CD4-positive, alpha-beta T cell treated with Interleukin-2 at 100 ng/mL for 4 hours (primary cell): Measurements from ENCODE around the gene LZTS3.
A peak's percentile ranks its signal among the peaks of the same experiment; 100 is the strongest.
"Not testable (repeated sequence)": the region's sequence is repeated elsewhere in the genome, so short reads cannot be mapped to it uniquely, and the experiment has no call there.

ENCODE experiments used
- DNase-seq: peaks from one replicate; pipeline ENCODE4 v3.0.0-alpha.2; 2020; ENCODE audit warnings: low spot score

LZTS3 gene

DNA sequence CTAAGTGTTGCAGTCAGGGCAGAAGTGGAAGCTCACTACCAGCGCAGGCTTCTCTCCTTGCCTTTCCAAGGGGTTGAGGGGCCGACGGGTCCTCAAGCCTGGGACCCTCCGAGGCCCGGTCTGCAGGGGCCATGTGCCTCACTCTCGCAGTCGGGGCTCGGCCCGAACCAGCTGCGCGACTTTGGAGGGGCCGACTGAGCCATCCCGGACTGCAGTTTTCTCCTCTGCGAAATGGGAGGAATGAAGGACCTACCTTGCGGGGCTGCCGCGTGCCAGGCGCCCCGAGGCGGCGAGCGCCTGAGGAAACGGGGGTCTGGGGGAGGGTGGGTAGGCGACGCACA lies 5.6 kb downstream of the LZTS3 start:
- no peak for DNase-seq

GRCh38 chr20:3166913-3167342 lies 6.4 kb downstream of the LZTS3 start:
- no peak for DNase-seq

GRCh38 chr20:3166338-3166912 lies 6.9 kb downstream of the LZTS3 start:
- no peak for DNase-seq

DNA sequence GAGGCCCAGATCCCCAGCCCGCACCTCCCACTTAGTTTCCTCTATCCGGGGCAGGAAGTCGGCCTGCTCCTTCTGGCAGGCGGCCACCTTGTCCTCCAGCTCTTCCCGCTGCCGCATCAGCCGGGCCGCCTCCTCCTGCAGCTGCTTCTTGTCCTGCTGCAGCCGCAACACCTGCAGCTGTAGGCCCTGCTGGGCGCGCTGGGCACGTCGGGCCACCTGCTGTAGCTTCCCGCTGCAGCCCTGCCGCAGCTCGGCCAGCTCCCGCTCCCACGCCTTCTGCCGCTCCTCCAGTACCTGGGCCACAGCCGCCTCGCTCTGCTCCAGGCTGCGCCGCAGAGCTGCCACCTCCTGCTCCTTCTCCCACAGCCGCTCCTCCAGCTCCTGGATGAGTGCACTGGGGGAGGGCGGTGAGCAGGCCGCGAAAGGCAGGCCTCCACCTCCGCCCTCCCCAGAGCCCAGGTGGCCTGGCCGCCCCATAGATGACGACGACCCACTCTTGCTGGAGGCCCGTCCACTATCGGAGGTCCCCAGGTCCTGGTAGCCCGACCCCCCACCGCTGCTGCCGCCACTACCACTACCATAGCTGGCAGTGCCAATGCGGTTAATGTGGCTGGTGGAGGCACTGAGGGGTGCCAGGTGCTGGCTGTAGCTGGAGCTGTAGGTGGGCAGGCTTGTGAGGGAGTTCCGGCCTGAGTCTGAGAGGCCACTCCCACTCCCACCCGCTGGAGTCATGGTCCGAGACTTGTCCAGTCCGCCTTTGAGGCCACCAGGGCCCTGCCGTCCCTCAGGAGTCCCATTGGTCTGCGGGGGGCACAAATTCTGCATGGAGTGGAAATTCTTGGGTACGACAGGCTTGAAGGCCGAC lies 7.6 kb downstream of the LZTS3 start:
- DNase-seq = no peak

DNA sequence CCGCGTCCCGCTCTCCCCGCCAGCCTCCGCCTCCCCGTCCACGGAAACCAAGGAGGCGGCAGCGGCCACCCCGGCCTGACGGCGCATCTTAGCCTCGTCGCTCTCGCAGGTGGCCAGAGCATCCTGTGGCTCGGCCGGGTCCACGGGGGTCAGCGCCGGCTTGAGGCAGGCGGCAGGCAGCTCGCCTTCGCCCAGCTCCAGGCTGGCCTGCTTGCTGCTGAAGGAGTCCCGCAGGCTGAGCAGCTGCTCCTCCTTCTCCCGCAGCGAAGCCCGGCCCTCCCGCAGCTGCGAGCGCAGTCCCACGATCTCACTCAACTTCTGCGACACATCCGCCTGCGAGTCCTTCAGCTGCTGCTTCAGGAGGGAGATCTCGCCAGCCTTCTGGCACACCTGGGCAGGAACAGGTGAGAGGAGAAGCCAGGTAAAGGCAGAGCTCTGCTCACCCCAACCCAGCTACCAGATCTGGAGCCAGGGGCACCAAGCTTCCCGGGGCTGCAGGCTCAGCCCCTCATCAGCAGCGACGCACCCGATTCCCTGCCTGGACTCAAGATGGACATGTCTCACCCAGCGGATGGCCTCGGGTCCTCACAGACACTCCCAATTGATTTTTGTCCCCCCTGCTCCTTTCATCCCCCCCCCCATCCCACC lies 8.5 kb downstream of the LZTS3 start:
- DNase-seq = no peak

DNA sequence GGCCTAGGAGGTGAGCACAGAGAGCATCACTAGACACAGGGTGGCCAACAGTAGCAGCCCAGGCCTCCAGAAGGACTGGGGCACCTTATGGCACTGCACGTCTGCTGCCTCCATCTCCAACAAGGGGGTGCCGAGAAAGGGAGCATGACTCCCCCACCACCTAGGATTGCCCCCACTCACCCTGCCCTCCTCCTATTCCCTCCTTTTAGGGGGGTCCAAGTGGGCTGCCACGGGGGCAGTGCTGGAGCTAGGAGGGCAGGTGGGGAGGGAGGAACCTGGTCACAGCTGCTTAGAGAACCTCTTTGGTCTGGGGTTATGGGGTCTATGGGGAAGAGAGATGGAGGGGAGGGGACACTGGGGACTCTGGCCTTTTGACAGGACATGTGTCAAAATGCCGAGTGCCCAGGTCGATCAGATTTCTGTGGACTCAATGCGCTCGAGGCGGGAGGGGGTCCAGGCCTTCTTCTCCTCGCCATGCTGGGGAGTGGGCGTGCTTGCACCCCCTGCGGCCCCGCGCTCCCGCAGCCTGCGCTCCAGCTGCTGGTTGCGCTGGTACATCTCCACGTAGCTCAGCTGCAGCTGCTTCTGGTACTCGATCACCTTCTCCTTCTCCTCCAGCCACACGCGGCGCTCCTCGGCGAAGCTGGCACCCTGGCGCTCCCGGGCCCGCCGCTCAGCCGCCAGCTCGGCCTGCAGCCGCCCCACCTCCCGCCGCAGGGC lies 9.1 kb downstream of the LZTS3 start:
- DNase-seq = no peak

GRCh38 chr20:3163099-3164042 lies 10.0 kb downstream of the LZTS3 start:
- no peak for DNase-seq

DNA sequence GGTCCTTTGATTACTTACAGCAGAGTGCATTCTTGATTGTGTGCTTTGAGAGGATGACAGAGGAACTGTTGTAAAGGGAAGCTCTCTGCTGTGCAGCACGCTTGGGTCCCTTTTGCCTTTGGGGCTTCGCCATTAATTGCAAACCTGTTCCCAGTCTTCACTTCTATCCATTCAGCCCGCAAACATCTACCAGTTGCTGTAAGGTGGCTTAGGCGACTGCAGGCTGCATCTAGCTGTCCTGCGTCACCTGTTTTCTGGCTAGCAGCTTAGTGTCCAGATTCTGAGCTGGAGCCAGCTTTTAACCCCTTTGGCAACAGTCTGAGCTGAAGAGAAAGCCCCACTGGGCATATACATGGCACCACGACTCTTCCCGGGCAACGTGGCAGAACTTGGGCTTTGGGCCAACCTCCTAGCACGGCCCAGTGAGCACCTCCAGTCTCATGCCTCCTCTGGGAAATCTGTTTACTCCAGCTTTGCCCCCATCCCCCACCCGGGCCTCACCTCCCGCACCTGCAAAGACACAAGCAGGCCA lies 11.2 kb downstream of the LZTS3 start:
- DNase-seq = no peak

- DNase-seq = no peak
These were observed 11.9 kb downstream of the LZTS3 start for GRCh38 chr20:3161316-3162079.

DNA sequence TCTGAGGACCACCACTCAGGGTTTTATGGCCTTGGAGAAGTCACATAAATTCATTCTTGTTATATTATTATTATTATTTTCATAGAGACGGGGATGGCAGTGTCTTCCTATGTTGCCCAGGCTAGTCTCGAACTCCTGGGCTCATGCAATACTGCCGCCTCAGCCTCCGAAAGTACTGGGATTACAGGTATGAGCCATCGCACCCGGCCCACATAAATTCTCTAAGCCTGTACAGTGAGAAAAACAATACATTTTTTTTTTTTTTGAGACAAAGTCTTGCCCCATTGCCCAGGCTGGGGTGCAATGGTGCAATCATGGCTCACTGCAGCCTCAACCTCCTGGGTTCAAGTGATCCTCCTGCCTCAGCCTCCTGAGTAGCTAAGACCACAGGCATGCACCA lies 12.9 kb downstream of the LZTS3 start:
- no peak for DNase-seq

DNA sequence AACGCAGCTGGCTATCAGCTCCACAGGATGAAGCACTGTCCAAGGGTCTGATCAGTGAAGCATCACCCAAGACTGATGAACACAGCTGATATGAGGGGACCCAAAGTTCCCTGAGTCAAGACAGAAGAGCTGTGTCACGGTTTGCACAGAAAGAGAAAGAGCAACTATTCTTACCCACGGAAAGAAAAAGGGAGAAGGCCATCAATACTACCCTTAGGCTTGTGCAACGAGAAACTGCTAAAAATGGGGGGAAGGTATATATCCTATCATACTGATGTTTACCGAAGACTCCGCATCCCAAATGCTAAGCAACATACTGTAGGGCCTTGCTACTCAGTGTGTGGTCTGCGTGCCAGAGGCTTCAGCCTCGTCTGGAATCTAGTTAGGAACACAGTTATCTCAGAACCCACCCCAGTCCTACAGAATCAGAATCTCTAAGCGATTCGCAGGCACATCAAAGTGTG lies 14.3 kb downstream of the LZTS3 start:
- no peak for DNase-seq

GRCh38 chr20:3157817-3158216 lies 15.5 kb downstream of the LZTS3 start:
- DNase-seq = no peak

- peak; percentile 65 for DNase-seq
These were observed 16.3 kb downstream of the LZTS3 start for GRCh38 chr20:3156811-3157619.

- DNase-seq = not testable (repeated sequence)
These were observed 21.2 kb downstream of the LZTS3 start for GRCh38 chr20:3152057-3152644.

- no peak for DNase-seq
These were observed 22.4 kb downstream of the LZTS3 start for GRCh38 chr20:3150908-3151307.

- no peak for DNase-seq
These were observed 26.5 kb downstream of the LZTS3 start for GRCh38 chr20:3146732-3147341.

- no peak for DNase-seq
These were observed 31.6 kb downstream of the LZTS3 start for GRCh38 chr20:3141757-3142156.

DNA sequence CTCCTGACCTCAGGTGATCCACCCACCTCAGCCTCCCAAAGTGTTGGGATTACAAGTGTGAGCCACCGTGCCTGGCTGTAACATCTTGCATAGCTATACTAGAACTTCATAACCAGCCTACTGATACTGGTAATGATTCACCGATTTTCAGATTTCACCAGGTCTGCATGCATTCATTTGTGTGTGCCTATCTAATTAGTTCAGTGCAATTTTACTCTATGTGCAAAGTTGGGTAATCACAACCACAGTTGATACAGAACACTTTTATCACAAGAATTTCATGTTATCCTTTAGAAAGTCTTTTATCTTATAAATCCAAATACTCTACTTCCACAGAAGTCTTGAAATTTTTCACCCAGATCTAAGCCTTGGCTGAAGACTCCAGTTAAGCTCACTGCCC lies 35.9 kb downstream of the LZTS3 start:
- DNase-seq = no peak
